KOPT-K1 (cell line): ENCODE measurements around the gene FAM83B.
"Not testable (repeated sequence)": the region's sequence is repeated elsewhere in the genome, so short reads cannot be mapped to it uniquely, and the experiment has no call there.

Experiments
- H3K27ac ChIP-seq: fragments of 200-600 bp; sonication (generic); 2 replicates; pipeline ENCODE4 v1.5.1; 2016; ENCODE audit warnings: antibody characterized with exemption, mild to moderate bottlenecking, low read depth, low read length; ENCODE audit not compliant: poor library complexity, severe bottlenecking
- H3K36me3 ChIP-seq: fragments of 200-600 bp; sonication (generic); 2 replicates; pipeline ENCODE4 v1.5.1; 2017; ENCODE audit warnings: antibody characterized with exemption, mild to moderate bottlenecking, low read length, moderate library complexity; ENCODE audit not compliant: insufficient read depth
- H3K9me3 ChIP-seq: fragments of 200-600 bp; sonication (generic); 2 replicates; pipeline ENCODE4 v1.5.1; 2017; ENCODE audit warnings: antibody characterized with exemption, low read length, mild to moderate bottlenecking; ENCODE audit not compliant: insufficient read depth, poor library complexity, severe bottlenecking

Gene FAM83B

GRCh38 chr6:54846243-54846856, at the start of gene FAM83B:
TSS of gene FAM83B (plus strand) at chr6:54846771. CDS start at chr6:54870247, 23,476 bp downstream.
- no peak within 1 kb of the TSS for H3K27ac ChIP-seq
- H3K36me3 ChIP-seq = no peaks in the 10 kb centered on the region
- no peaks in the 10 kb centered on the region for H3K9me3 ChIP-seq

- not testable (repeated sequence) for H3K27ac ChIP-seq, H3K36me3 ChIP-seq, H3K9me3 ChIP-seq
Measured at GRCh38 chr6:54796918-54797317, 49.7 kb upstream of the FAM83B start.

GRCh38 chr6:54800050-54800600, 46.4 kb upstream of the FAM83B start:
- Histone ChIP-seq H3K27ac (no peak overlapping the region), H3K36me3 (no peaks in the 10 kb centered on the region), H3K9me3 (no peaks in the 10 kb centered on the region)

GRCh38 chr6:54801244-54801643, 45.3 kb upstream of the FAM83B start:
- H3K27ac ChIP-seq = no peak overlapping the region

GRCh38 chr6:54801669-54802068, 44.9 kb upstream of the FAM83B start:
- Histone ChIP-seq H3K27ac (no peak overlapping the region), H3K9me3 (no peaks in the 10 kb centered on the region), H3K36me3 (no peaks in the 10 kb centered on the region)

More at GRCh38 chr6:54801244-54801643, 45.3 kb upstream of the FAM83B start:
- Histone ChIP-seq H3K9me3 (no peaks in the 10 kb centered on the region), H3K36me3 (no peaks in the 10 kb centered on the region)

- Histone ChIP-seq H3K27ac (no peak overlapping the region), H3K9me3 (no peaks in the 10 kb centered on the region), H3K36me3 (no peaks in the 10 kb centered on the region)
Measured at GRCh38 chr6:54802775-54803634, 43.6 kb upstream of the FAM83B start.

GRCh38 chr6:54805077-54805476, 41.5 kb upstream of the FAM83B start:
- H3K36me3 ChIP-seq = no peaks in the 10 kb centered on the region
- H3K9me3 ChIP-seq = no peaks in the 10 kb centered on the region
- no peak overlapping the region for H3K27ac ChIP-seq

- Histone ChIP-seq H3K27ac (no peak overlapping the region), H3K36me3 (no peaks in the 10 kb centered on the region), H3K9me3 (no peaks in the 10 kb centered on the region)
Measured at GRCh38 chr6:54810147-54810546, 36.4 kb upstream of the FAM83B start.

- H3K27ac ChIP-seq = no peak overlapping the region
- no peaks in the 10 kb centered on the region for H3K36me3 ChIP-seq
- H3K9me3 ChIP-seq = no peaks in the 10 kb centered on the region
Measured at GRCh38 chr6:54813892-54814291, 32.7 kb upstream of the FAM83B start.

GRCh38 chr6:54817236-54817635, 29.3 kb upstream of the FAM83B start:
- Histone ChIP-seq H3K36me3 (no peaks in the 10 kb centered on the region), H3K9me3 (no peaks in the 10 kb centered on the region), H3K27ac (no peak overlapping the region)

- Histone ChIP-seq H3K27ac (no peak overlapping the region), H3K36me3 (no peaks in the 10 kb centered on the region), H3K9me3 (no peaks in the 10 kb centered on the region)
Measured at GRCh38 chr6:54817834-54818233, 28.7 kb upstream of the FAM83B start.

- H3K36me3 ChIP-seq, H3K27ac ChIP-seq, H3K9me3 ChIP-seq: not testable (repeated sequence)
Measured at GRCh38 chr6:54824225-54824624, 22.3 kb upstream of the FAM83B start.

GRCh38 chr6:54827010-54827409, 19.6 kb upstream of the FAM83B start:
- H3K9me3 ChIP-seq = no peaks in the 10 kb centered on the region
- no peaks in the 10 kb centered on the region for H3K36me3 ChIP-seq
- no peak overlapping the region for H3K27ac ChIP-seq

- H3K27ac ChIP-seq = no peak overlapping the region
- no peaks in the 10 kb centered on the region for H3K36me3 ChIP-seq
- H3K9me3 ChIP-seq = no peaks in the 10 kb centered on the region
Measured at GRCh38 chr6:54830216-54830615, 16.4 kb upstream of the FAM83B start.

GRCh38 chr6:54835176-54835575, 11.4 kb upstream of the FAM83B start:
- Histone ChIP-seq H3K27ac (no peak overlapping the region), H3K36me3 (no peaks in the 10 kb centered on the region), H3K9me3 (no peaks in the 10 kb centered on the region)
